Mammary epithelial cell (primary cell): ENCODE results near the gene PHC3.

Experiments used
- CTCF ChIP-seq, 2 donors: IDR thresholded peaks in 1 of 2; conservative IDR thresholded peaks in 1 of 2; 2 replicates each; pipeline ENCODE4 v1.5.1; 2011 to 2012; ENCODE audit warnings: inconsistent platforms in 2 of 2, low read length in 2 of 2, mild to moderate bottlenecking in 2 of 2, control low read depth in 1 of 2, low read depth in 1 of 2; ENCODE audit not compliant: insufficient read depth in 1 of 2; ENCODE audit errors: extremely low read depth in 1 of 2
- EZH2 ChIP-seq: IDR thresholded peaks from 2 replicates; pipeline ENCODE4 v1.6.1; 2012; ENCODE audit warnings: low read length, inconsistent platforms, borderline replicate concordance

GRCh38 chr3:170076715-170077238, 104.8 kb downstream of the PHC3 start:
- TF ChIP-seq CTCF (conservative IDR thresholded peaks at IDR 0.05 in 1 of 2, IDR thresholded peaks at IDR 0.05 in 1 of 2; ENCODE audit: extremely low read depth in 1 of 2, insufficient read depth in 1 of 2, low read depth in 1 of 2, low read length in 2 of 2) (no peak), EZH2 (no peak)
